Measurements from ENCODE around the gene STK26.
"Not testable (repeated sequence)": the region's sequence is repeated elsewhere in the genome, so short reads cannot be mapped to it uniquely, and the experiment has no call there.

STK26 gene

DNA sequence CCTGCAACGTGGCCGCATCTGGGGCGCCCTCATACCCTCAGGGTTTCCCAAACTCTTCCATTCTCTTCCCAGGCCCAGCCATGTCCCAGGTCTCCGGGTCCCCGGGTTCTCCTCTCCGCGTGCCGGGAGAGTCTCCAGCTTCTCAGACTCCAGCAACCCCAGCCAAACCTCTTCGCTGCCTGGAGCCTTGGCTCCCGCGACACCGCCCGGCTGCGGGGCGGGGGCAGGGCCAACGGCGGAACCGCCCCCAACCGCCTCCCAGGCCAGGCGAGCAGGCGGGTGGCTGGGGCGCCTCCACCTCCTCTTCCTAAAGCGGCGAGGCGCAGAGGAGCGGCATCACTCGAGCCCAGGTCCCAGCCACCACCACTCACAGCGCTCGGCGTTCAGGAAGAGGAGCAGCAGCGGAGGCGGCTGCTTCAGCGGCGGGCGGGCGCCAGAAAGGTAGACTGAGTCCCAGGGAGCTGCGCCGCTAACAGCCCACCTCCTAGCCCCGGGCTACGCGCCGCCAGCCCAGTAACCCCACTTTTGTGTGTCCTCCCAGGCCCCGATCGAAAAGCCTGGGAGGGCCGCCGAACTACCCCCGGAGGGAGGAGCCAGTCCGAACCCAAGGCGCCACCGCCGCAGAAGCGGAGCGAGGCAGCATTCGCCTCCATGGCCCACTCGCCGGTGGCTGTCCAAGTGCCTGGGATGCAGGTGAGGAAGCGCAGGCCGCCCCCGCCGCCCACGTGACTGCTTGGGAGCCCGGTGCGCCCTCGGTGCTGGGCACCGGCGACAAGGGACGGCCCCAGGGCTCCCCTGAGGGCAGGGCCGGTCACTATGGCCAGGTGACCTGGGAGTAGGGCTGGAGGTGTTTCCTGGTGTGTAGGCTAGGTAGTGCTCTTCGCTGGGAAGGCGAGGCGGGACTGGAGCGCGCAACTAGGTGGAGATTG lies at the start of gene STK26:
STK26 (plus strand) TSS at position 336 of the 929 bp plus-strand sequence; CDS start at position 652, 316 bp downstream.
- DNase-seq (ENCODE audit: low read depth): peak; percentile 67

DNA sequence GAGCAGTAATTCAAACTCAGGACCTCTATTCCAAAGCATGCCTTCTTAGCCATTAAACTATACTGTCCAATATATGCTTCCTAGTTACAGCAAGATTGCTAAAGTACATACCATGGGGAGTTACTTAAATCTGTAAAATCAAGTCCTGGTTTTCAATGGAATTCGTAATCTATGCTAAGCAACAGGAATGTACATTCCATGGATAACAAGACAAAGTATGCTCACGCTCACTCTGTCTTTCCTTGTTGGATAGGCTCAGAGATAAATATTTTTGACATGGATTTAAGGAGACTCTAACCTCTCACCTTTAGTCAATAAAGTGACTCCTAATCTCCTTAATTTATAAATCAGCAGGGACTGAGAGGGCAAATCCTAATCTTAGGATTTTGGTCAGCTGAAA lies 47.3 kb upstream of the STK26 start:
- DNase-seq (ENCODE audit: low read depth): no peak

DNA sequence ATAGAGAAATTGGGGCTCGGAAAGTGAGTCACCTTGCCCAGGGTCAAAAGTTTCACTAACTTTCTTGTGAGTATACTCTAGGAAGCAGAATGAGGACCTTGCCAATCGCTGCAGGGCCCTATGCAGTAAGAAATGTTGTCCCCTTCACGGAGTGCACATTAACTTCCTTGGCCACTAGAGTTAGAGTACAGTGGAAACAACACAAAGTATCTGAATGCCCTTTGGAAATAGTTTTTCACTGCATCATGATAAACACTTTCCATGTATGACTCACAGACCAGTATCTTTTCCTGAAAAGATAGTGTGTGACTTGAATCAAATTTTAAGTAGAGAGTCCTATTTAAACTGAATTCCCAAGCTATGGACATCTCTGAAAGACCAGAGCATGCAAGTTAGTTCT lies 45.5 kb upstream of the STK26 start:
- DNase-seq (ENCODE audit: low read depth): no peak

DNA sequence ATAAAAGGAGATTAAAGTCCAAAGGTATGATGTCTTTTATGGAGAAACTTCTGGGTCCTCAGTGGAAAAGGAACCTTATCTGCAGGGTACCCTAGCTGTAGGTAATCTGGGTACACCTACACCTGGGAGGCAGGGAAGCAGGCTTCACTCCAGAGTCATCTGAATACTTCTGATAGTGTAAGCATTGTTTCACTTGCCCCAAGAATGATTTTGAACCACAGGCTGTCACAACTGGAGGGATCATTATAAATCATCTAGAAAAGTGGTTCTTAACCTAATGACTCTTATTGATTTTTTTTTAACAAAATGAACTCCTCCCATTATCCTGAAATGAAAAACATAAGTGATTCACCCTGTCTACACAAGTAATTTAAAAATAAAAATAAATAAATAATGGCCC lies 44.0 kb upstream of the STK26 start:
- DNase-seq (ENCODE audit: low read depth): no peak

DNA sequence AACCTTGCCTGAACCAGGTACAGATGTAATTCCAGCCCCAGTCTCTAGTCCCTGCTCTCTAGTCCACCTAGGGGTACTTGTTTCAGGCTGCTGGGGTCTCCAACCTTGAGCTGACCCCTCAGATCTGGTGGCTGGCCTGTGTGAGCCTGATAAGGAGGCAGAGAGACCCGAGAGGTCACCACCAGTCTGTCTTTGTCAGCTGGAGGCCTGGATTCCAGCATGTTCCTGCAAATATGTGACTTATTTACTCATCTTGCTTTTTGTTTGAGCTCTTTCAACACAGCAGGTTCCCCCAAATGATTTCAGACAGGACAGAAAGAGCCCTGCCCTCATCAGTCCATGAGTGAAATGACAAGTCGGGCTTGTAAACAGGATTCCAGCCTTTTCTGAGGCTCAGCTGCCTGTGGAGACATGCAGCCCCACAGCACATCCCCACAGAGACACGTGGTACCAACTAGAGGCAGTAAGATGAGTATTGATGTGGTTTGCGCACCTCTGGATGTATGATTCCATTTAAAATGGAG lies 37.5 kb upstream of the STK26 start:
- no peak for DNase-seq (ENCODE audit: low read depth)

DNA sequence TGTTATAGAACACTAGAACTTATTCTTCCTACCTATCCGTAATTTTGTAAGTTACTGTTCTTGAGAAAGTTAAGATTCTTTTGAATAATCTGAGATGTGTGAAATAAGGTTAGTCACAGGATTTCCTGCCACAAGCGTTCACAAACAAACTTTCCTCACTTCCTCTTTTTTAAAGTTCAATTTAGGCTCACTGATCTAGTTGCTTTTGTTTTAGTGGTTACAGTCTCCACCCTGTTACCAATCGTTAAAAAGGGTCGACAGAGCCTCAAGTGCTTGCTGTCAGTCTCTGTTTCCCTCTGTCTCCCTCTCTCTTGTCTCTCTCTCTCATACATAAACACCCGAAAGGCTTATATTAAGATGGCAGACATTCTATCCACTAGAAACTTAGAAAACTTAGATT lies 35.9 kb upstream of the STK26 start:
- DNase-seq (ENCODE audit: low read depth): no peak

DNA sequence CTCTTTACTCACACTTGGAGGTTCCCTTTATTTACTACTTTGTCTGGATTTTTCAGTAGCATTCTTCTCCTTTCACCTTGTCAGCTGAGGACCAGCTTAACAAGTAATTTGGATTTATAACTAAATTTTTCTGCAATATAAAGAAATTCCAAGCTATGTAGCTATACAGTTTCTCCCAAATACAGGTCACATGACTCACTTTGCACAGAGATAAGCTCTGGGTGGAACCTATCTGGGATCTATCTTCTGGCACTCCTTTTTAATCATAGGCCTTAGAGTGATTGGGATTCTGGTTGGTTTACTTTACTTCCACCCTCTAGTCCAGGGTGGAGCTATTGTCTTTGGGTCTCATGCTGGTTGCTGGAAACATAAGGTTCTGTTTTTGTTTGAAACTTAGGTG lies 34.9 kb upstream of the STK26 start:
- DNase-seq (ENCODE audit: low read depth): no peak

DNA sequence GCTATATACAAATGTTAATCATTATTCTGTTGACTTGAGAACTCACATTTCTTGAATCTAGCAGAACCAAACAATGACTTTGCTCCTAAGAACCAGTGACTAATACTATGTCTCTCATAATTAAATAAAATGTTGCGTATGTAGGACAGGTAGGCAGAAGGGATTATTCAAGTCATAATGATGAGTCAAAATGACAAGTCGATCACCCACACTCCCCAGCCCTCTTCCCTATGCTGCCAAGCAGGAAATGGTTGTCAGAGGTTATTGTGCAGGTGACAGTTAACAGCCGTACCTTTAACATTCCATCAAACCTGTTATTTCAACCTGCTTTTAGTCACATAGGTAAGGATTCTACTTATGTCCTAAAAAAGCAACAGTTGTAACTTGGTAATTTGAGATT lies 22.0 kb upstream of the STK26 start:
- DNase-seq (ENCODE audit: low read depth): no peak

DNA sequence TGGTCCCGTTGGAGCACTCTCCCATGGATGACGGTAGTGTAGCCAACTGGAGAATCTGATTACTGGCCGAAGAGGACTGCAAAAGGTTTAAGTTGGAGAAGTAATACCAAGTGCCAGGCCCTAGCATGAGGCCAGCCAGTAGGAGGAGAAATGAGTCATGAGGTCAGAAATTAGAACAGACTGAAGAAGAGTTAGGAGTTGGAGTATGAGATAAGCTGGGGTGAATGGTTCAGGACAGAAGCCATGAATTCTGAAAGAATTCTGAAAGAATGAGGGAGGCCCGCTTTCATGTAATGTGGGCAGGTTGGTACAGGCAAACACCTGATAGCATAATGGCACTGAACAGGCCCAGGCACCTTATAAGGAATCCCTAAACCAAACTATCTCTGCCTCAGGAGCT lies 18.4 kb upstream of the STK26 start:
- no peak for DNase-seq (ENCODE audit: low read depth)

DNA sequence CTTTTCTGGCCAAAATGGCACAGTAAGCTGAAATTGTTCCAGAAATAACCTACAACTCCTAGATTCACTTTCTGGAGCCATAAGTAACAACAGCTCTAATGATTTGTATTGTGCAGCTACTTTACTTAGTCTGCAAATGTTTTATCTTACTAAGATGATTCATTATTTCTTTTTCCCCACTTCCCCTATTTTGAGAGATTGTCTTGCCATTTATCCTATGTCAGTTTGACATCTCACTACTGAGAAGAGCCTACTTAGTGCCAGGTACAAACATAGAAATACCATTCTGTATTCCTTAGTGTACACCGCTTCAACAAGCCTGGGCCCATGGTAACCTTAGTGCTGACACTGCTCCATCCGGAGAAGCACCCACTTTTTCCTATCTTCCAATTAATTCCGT lies 13.8 kb upstream of the STK26 start:
- DNase-seq (ENCODE audit: low read depth): no peak

DNA sequence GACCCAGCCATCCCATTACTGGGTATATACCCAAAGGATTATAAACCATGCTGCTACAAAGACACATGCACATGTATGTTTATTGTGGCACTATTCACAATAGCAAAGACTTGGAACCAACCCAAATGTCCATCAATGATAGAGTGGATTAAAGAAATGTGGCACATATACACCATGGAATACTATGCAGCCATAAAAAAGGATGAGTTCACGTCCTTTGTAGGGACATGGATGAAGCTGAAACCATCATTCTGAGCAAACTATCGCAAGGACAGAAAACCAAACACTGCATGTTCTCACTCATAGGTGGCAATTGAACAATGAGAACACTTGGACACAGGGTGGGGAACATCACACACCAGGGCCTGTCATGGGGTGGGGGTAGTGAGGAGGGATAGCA lies 12.9 kb upstream of the STK26 start:
- DNase-seq (ENCODE audit: low read depth): not testable (repeated sequence)

DNA sequence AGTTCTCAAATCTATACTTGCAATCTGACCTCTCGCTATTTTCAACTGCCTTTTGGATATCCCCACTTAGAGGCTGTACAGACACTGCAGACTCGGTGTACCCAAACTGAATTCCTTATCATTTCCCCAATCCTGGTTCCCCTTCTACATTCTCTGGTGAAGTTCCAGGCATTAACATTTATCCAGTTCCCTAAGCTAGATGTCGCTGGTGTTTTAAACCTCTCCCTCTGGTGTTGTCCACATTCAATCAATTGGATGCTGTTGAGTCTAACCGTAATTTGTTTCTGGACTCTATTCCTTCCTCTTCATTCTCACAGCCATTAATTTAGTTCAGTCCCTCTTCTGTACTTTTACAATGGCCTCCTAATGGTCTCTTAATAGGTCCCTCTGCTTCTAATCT lies 7.2 kb upstream of the STK26 start:
- no peak for DNase-seq (ENCODE audit: low read depth)

DNA sequence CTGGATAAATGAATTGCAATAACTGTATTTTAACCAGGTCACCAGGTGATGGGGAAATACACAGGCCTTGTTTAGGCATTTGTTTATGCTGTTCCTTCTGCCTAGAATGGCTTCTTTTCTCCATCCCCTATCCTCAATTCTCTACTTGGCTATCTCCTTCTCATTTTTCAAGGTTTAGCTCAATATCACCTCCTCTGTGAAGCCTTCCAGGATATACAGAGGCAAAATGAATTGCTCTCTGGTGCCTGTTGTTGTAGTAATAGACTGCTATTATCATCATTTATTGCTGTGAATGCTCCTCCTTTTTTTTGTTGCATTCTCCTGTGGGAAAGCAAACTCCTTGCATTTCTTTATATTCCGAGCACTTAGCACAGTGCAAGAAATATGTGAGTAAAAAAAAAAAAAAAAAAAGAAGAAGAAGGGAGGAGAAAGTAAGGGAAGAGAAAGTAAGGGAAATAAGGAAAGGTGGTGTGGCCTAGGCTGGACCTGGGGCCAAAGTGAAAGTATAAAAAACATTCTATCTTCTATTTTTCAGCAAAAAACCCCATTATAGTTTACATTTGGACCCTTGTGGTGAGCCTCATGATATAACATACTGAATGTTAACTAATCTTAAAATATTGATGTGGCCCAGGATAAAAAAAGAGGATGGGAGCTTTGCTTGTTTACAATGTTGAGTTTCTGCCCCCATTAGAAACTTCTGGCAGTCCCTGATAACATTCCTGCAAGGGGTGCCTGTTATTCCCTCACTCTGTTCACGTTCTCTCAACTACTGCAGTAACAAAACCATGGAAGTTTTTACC lies 6.3 kb upstream of the STK26 start:
- no peak for DNase-seq (ENCODE audit: low read depth)

DNA sequence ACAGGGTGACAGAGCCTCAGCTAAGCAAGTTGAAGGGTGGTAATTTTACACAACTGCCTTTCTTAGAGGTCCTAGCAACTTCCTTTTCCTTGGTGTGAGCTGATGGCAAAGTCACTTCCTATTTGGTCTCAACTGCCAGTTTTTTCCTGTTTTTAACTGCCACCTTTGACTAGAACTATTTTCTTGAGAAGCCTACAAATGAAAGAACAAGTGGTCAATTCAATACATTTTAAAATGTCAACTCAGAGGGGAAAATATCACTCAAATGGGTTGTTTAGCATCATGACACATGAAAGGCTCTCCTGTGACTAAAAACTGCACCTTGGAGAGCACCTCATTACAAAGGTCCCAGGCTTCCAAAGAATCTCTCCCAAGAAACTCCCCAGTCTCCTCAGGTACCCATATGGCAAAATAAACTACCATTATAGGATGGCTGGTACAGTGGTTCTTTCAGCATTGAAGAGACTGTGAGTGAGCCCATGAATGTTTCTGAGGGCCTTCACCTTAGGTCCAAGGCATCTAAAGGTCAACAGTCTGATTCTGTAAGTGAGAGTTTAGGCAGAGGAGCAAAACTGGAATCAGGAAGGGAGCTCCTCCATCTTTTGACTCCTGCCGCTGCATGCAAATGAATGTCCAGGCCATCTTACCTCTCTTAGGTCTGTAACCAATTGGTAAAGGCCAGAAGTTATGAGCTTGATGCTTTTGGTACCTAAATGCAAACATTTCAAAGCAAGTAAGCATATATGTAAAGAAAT lies 5.5 kb upstream of the STK26 start:
- DNase-seq (ENCODE audit: low read depth): no peak

DNA sequence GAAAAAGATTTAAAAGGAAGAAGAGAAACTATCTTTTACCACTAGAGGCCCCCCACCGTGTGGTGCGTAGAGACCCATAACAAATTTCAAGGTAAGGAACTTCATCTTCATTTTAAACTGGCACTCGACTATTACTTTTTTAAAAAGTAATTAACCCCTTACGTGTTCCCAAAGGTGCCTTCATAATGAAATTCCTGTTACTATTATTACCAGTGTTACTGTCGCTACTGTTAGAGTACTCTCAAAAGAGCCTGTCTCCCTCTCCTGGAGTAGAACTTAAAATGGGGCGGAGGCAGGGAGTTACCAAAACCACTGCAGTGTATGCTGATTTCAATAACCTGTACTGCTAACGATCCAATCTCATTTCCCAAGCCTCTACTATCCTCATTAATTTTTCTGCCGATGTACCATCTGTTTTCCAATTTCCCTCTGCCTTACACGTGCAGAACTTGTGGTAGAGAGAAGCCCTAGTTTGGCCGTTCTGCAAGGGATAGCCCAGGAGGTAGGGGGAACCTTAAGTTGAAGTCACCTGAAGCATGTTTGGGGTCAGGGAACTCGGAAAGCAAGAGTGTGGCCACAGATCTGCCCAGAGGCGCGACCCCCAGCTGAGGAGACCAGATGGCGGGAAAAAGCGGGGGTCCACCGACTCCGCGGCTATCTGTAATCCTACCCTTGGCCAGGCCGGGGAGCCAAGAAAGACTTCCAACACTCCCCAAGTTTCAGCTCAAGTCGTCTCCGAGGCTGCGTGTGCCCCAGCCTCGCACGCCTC lies 720 bp upstream of the STK26 start:
- DNase-seq (ENCODE audit: low read depth): no peak

DNA sequence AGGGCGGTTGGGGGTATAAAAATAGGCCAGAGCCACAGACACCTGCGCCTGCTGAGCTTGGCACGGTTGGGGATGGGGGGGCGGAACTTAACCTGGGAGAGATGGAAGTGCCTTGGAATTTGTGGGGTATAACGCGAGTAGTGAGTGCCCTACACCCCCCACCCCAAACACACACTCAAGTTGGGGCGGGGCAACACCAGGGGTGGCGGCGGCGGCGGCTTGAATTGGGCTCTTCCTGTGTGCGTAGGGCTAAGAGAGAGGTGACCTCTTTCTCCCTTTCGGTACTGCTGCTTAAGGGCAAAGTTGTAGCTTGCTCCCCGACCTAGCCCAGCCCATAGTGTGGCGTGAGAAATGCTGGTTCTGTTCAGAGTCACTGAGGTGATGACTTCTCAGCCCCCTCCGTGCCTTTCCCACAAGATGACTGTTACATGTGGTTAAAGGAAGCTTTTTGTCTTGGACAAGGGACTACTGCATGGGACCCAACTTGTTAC lies 839 bp downstream of the STK26 start:
- peak; percentile 28 for DNase-seq (ENCODE audit: low read depth)

DNA sequence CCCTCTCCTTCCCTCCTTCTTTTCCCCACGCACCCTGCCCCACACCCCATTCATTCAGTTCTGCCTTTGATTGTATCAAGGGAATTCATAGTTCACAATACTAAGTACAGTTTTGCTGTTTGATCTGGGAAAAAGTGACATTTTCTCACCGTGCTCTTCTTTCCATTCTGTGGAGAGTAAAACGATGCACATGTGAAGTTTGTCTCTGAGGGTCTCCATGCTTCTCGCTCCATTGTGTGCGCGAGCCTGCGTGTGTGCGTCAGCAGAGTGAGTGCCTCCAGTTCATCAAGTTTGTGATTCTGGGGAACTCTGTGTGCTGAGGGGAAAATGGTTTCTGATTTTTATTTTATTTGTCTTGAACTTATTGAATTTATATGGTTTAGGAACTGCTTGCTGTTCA lies 1.9 kb downstream of the STK26 start:
- DNase-seq (ENCODE audit: low read depth): no peak

DNA sequence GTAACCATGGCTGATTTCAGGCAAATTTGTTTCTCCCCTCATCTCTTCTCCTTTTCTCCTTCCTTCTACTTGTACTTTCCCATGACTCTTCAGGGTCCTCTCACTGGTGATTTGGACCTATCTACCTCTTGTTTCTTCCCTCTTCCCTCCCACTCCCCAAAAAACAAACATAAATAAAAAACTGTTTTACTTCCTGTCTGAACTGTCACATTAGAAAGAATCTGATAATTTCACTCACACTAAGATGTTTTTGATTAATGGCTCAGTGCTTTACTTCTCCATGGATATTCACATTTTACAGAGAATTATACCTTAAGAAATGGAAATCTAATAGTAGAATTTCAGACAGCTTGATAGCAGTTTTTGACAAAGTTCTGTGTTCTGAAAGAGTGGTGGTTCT lies 7.2 kb downstream of the STK26 start:
- no peak for DNase-seq (ENCODE audit: low read depth)

DNA sequence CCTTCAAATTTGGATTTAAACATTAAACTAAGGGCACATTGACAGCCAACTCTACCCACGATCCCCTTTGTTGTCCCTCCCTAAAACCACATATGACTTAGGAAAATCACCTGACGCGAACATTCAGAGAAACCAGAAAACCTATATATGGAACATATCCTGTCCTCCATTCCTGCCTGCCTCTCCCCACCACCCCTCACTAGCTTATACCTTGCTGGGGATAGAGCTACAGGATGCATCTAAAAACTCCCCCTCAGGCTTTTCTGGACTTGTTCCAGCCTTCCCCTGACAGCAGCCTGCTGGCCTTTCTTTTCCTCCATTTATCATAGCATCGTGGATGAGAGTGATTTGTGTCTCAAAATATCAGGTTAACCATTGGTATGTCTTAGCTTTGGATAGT lies 8.8 kb downstream of the STK26 start:
- no peak for DNase-seq (ENCODE audit: low read depth)

DNA sequence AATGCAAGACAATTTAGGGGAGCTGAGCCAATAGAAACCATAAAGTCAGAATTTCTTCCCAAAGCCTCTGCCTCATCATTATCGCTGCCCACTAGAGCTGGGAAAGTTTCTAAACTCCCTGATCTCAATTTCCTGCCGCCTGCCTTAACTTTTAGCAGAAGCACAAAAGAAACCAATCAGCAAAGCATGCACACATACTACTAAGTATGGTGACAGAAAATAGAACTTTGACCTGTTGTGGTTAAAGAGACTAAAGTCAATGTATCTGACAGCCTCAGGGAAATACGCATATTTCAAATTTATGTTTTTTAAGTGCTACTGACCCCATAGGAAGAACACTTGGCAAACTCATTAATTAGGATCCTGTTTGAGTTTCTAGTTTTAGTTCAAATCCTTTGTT lies 10.1 kb downstream of the STK26 start:
- DNase-seq (ENCODE audit: low read depth): no peak

DNA sequence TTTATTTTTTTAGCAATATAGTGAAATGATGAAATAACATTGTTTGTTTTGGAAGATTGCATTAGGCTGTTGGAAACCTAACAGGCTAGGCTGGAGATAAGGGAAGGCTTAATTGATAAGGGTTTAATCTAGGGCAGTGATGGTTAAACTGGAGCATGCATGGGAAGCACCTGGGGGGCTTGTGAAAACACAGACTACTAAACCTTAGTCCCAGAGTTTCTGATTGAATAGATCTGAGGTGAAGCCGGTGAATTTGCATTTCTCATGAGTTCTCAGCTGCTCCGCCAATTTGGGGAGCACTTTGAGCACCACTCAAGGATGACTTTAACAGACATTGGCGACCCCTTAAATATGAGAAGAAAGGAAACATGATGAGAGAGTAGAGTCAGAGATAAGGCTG lies 11.5 kb downstream of the STK26 start:
- DNase-seq (ENCODE audit: low read depth): no peak

Measured in activated T-helper 9 cell treated with anti-CD3 and anti-CD28 coated beads, Interleukin-2, amount 50 U/mL, for 16 hours (primary cell).